Hepatocyte (in vitro differentiated cells): Measurements from ENCODE around the gene ARSD. TPM values are rescaled to one million over a fixed set of nuclear protein-coding genes. Genes with fewer than 3 reads are reported as not detected.
"Not testable (repeated sequence)": the region's sequence is repeated elsewhere in the genome, so short reads cannot be mapped to it uniquely, and the experiment has no call there.

Experiments used
- DNase-seq: peaks from one replicate; pipeline ENCODE4 v3.0.0-alpha.2; 2016; ENCODE audit warnings: low spot score
- H2AFZ ChIP-seq: fragments of 200-600 bp; sonication (generic); 2 replicates; pipeline ENCODE4 v1.6.0; 2016; ENCODE audit warnings: antibody characterized with exemption, mild to moderate bottlenecking
- H3K27ac ChIP-seq: fragments of 200-600 bp; sonication (generic); 2 replicates; pipeline ENCODE4 v1.5.1; 2016; ENCODE audit warnings: mild to moderate bottlenecking
- H3K27me3 ChIP-seq: fragments of 200-600 bp; sonication (generic); 2 replicates; pipeline ENCODE4 v1.6.1; 2016
- H3K36me3 ChIP-seq: fragments of 200-600 bp; sonication (generic); replicated peaks from 2 replicates; pipeline ENCODE4 v1.5.1; 2016; ENCODE audit warnings: low read depth; ENCODE audit not compliant: insufficient read depth
- H3K4me1 ChIP-seq: fragments of 200-600 bp; sonication (generic); 2 replicates; pipeline ENCODE4 v1.5.1; 2016; ENCODE audit warnings: mild to moderate bottlenecking, moderate library complexity; ENCODE audit not compliant: insufficient read depth
- H3K4me2 ChIP-seq: fragments of 200-600 bp; sonication (generic); 2 replicates; pipeline ENCODE4 v1.6.0; 2016
- H3K4me3 ChIP-seq: fragments of 200-600 bp; sonication (generic); 2 replicates; pipeline ENCODE4 v1.5.1; 2016; ENCODE audit warnings: mild to moderate bottlenecking
- H3K79me2 ChIP-seq: fragments of 200-600 bp; sonication (generic); 2 replicates; pipeline ENCODE4 v1.6.0; 2017; ENCODE audit warnings: mild to moderate bottlenecking
- H3K9me2 ChIP-seq: fragments of 200-600 bp; sonication (generic); replicated peaks from 2 replicates; pipeline ENCODE4 v1.6.0; 2017; ENCODE audit warnings: mild to moderate bottlenecking; ENCODE audit not compliant: insufficient read depth
- H3K9me3 ChIP-seq: fragments of 200-600 bp; sonication (generic); 2 replicates; pipeline ENCODE4 v1.5.1; 2016; ENCODE audit warnings: low read depth, mild to moderate bottlenecking
- H4K20me1 ChIP-seq: fragments of 200-600 bp; sonication (generic); 2 replicates; pipeline ENCODE4 v1.6.0; 2016; ENCODE audit warnings: mild to moderate bottlenecking; ENCODE audit not compliant: insufficient read depth, poor library complexity, severe bottlenecking
- CTCF ChIP-seq: fragments of 200-600 bp; sonication (generic); IDR thresholded peaks from 2 replicates; pipeline ENCODE4 v1.5.1; 2016; ENCODE audit warnings: antibody characterized with exemption, mild to moderate bottlenecking; ENCODE audit not compliant: poor library complexity
- EZH2 ChIP-seq: fragments of 200-600 bp; sonication (generic); IDR thresholded peaks from 2 replicates; pipeline ENCODE4 v1.6.1; 2016; ENCODE audit warnings: antibody characterized with exemption, mild to moderate bottlenecking, borderline replicate concordance
- EZH2phosphoT487 ChIP-seq: fragments of 200-600 bp; sonication (generic); IDR thresholded peaks from one replicate; pipeline ENCODE4 v1.6.1; 2018; ENCODE audit warnings: antibody characterized with exemption, mild to moderate bottlenecking, low read depth, moderate library complexity; ENCODE audit not compliant: unreplicated experiment, severe bottlenecking
- WGBS: methylation state at CpG from one replicate; pipeline ENCODE4 v1.1.6; 2016; ENCODE audit warnings: low lambda C conversion rate; ENCODE audit errors: missing lambda C conversion rate; 5-methylcytosine and 5-hydroxymethylcytosine counted together
- polyA plus RNA-seq: library from polyadenylated mRNA; unstranded; fragments of >200 nt; fragmentation: Nextera tagmentation; extraction: Ambion mirVana; gene quantifications from 2 replicates; pipeline ENCODE4 v1.2.1, GENCODE V29; 2016
- total RNA-seq: library from RNA; depleted of rRNA; stranded (reverse); fragments of >200 nt; gene quantifications from 2 replicates; pipeline ENCODE4 v1.2.3, GENCODE V29; 2014

ARSD gene
- total and polyA plus RNA-seq, 2 experiments from 2014 or later, result 25.0 to 32.9 TPM

- no peak overlapping the region for H3K27ac ChIP-seq
- H3K27me3 ChIP-seq, result no peaks in the 10 kb centered on the region
- H3K4me2 ChIP-seq, result no peak overlapping the region
- no peak for TF ChIP-seq EZH2phosphoT487
- 89% methylated on average over 4 of the region's 4 CpGs for WGBS
- H3K4me1 ChIP-seq, result no peaks in the 10 kb centered on the region
- no peaks in the 10 kb centered on the region for H3K9me2 ChIP-seq
- no peaks in the 10 kb centered on the region for H4K20me1 ChIP-seq
- H3K9me3 ChIP-seq, result no peaks in the 10 kb centered on the region
- DNase-seq, result no peak
- H3K36me3 ChIP-seq, result no peaks in the 10 kb centered on the region
- no peak overlapping the region for H3K4me3 ChIP-seq
- peaks cover 7% of the 10 kb centered on the region for H3K79me2 ChIP-seq
- H2AFZ ChIP-seq, result no peak overlapping the region
These were observed 26.7 kb upstream of the ARSD start for GRCh38 chrX:2955838-2956237.

- no peak for DNase-seq
These were observed 26.1 kb upstream of the ARSD start for GRCh38 chrX:2955281-2955680.

GRCh38 chrX:2954541-2954940 lies 25.4 kb upstream of the ARSD start:
- Histone ChIP-seq H3K36me3 (no peaks in the 10 kb centered on the region), H2AFZ (no peak overlapping the region), H3K27ac (no peak overlapping the region), H3K4me1 (no peaks in the 10 kb centered on the region), H3K79me2 (no peaks in the 10 kb centered on the region), H3K9me2 (no peaks in the 10 kb centered on the region), H4K20me1 (no peaks in the 10 kb centered on the region), H3K9me3 (no peaks in the 10 kb centered on the region), H3K27me3 (no peaks in the 10 kb centered on the region), H3K4me3 (no peak overlapping the region), H3K4me2 (no peak overlapping the region)
- 96% methylated on average over 4 of the region's 4 CpGs for WGBS
- TF ChIP-seq EZH2phosphoT487 (no peak), CTCF (no peak), EZH2 (no peak)
- no peak for DNase-seq

More at GRCh38 chrX:2955281-2955680, 26.1 kb upstream of the ARSD start:
- H3K4me3 ChIP-seq, result no peak overlapping the region
- H3K27ac ChIP-seq, result no peak overlapping the region
- WGBS, result 96% methylated on average over 10 of the region's 10 CpGs
- no peaks in the 10 kb centered on the region for H3K36me3 ChIP-seq
- no peaks in the 10 kb centered on the region for H3K9me2 ChIP-seq
- no peak for TF ChIP-seq CTCF
- no peak for TF ChIP-seq EZH2phosphoT487
- TF ChIP-seq EZH2, result no peak
- H3K4me2 ChIP-seq, result no peak overlapping the region
- no peaks in the 10 kb centered on the region for H3K9me3 ChIP-seq
- no peaks in the 10 kb centered on the region for H3K4me1 ChIP-seq
- no peaks in the 10 kb centered on the region for H4K20me1 ChIP-seq
- H3K79me2 ChIP-seq, result peaks cover 1% of the 10 kb centered on the region
- no peak overlapping the region for H2AFZ ChIP-seq
- no peaks in the 10 kb centered on the region for H3K27me3 ChIP-seq

DNA sequence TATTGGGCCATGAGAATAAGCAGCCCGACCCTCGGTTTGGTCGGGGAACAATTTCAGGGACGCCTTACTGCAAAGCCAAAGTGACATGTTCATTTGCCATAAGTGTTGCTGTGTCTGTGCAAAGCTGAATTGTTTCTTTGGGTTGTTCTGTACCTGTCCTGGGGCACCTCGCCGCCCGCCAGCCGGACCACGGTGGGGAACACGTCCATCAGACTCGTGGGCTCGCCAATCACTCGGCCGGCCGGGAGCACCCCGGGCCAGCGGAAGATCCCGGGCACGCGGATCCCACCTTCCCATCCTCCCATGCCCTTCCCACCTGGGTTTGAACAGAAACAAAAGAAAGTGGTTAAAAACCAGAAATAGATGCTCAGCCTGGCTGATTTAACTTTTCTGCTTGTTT lies 8.8 kb upstream of the ARSD start:
- H3K4me3 ChIP-seq, result not testable (repeated sequence)

More for the DNA sequence above, 8.8 kb upstream of the ARSD start:
- H3K4me1 ChIP-seq, H4K20me1 ChIP-seq, H3K4me2 ChIP-seq, H3K27ac ChIP-seq, H3K36me3 ChIP-seq, H3K9me3 ChIP-seq, DNase-seq, H3K79me2 ChIP-seq, H3K27me3 ChIP-seq, H2AFZ ChIP-seq, H3K9me2 ChIP-seq: not testable (repeated sequence)
- 96% methylated on average over 20 of the region's 20 CpGs for WGBS
